Measurements from ENCODE around the gene HIPK3. TPM values are rescaled to one million over a fixed set of nuclear protein-coding genes. Genes with fewer than 3 reads are reported as not detected.

The HIPK3 gene
- total and polyA plus RNA-seq, 2 donors (not counting 3 experiments of a cell fraction or from before 2014, with no cell fraction given), result 13.3 to 36.1 TPM

- no TSS peak for BruUV-seq (replicated peaks)
- Histone ChIP-seq H3K4me2 (ENCODE audit: insufficient read depth, low read length) (no peak overlapping the region), H3K4me1 (ENCODE audit: control insufficient read depth, extremely low read depth, insufficient read depth, low read length) (no peaks in the 10 kb centered on the region), H3K79me2 (ENCODE audit: control insufficient read depth, insufficient read depth, low read length) (no peaks in the 10 kb centered on the region), H3K9ac (replicated peaks; ENCODE audit: extremely low read depth, insufficient read depth, low read length) (no peak overlapping the region), H4K20me1 (replicated peaks; ENCODE audit: control insufficient read depth, extremely low read depth, insufficient read depth, low read length) (no peaks in the 10 kb centered on the region), H2AFZ (ENCODE audit: low read depth, low read length) (no peak overlapping the region), H3K27ac (ENCODE audit: insufficient read depth, low read depth, low read length) (no peak overlapping the region), H3K9me1 (replicated peaks; ENCODE audit: control insufficient read depth, extremely low read depth, insufficient read depth, low read length) (no peaks in the 10 kb centered on the region), H3K36me3 (ENCODE audit: control insufficient read depth in 2 of 2, extremely low read depth in 1 of 2, insufficient read depth in 2 of 2, low read length in 2 of 2) (no peaks in the 10 kb centered on the region), H3K4me3 (replicated peaks in 1 of 3; ENCODE audit: insufficient read depth in 1 of 3, low read depth in 1 of 3, low read length in 3 of 3) (no peak overlapping the region), H3K27me3 (ENCODE audit: control insufficient read depth in 2 of 2, insufficient read depth in 2 of 2, low read length in 2 of 2) (no peaks in the 10 kb centered on the region), H3K9me3 (replicated peaks; ENCODE audit: control insufficient read depth, insufficient read depth, low read length) (no peaks in the 10 kb centered on the region)
- DNase-seq (ENCODE audit: low read depth, low spot score), result no peak
- POLR2A ChIA-PET, result no interaction called here
- CTCF ChIA-PET, result interaction anchor here (0.9 kb wide), 1 partner anchor 13 kb away, joined by 3 read pairs; no protein-coding TSS in a partner anchor
- no peak for TF ChIP-seq GATA2 (IDR thresholded peaks at IDR 0.05; ENCODE audit: insufficient read depth, insufficient read length, low read depth, low read length)
- TF ChIP-seq MYC (IDR thresholded peaks at IDR 0.05; ENCODE audit: low read depth, low read length), result no peak
- no peak for TF ChIP-seq POLR2A (IDR thresholded peaks at IDR 0.05; ENCODE audit: low read depth, low read length)
- no peak for TF ChIP-seq MAX (IDR thresholded peaks at IDR 0.05; ENCODE audit: insufficient read depth, insufficient read length)
- no peak for TF ChIP-seq EZH2 (IDR thresholded peaks at IDR 0.05; ENCODE audit: borderline replicate concordance, low read depth, low read length, severe bottlenecking)
- no peak for TF ChIP-seq POLR2AphosphoS5 (IDR thresholded peaks at IDR 0.05; ENCODE audit: insufficient read depth, low read depth, low read length)
- TF ChIP-seq JUN (IDR thresholded peaks at IDR 0.05; ENCODE audit: borderline replicate concordance, insufficient read depth, insufficient read length, low read depth), result no peak
- TF ChIP-seq FOS (IDR thresholded peaks at IDR 0.05; ENCODE audit: borderline replicate concordance, insufficient read depth, low read length), result no peak
- TF ChIP-seq, protein P1, sequence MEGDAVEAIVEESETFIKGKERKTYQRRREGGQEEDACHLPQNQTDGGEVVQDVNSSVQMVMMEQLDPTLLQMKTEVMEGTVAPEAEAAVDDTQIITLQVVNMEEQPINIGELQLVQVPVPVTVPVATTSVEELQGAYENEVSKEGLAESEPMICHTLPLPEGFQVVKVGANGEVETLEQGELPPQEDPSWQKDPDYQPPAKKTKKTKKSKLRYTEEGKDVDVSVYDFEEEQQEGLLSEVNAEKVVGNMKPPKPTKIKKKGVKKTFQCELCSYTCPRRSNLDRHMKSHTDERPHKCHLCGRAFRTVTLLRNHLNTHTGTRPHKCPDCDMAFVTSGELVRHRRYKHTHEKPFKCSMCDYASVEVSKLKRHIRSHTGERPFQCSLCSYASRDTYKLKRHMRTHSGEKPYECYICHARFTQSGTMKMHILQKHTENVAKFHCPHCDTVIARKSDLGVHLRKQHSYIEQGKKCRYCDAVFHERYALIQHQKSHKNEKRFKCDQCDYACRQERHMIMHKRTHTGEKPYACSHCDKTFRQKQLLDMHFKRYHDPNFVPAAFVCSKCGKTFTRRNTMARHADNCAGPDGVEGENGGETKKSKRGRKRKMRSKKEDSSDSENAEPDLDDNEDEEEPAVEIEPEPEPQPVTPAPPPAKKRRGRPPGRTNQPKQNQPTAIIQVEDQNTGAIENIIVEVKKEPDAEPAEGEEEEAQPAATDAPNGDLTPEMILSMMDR (IDR thresholded peaks at IDR 0.05; ENCODE audit: extremely low read depth in 1 of 2, insufficient read depth in 1 of 2, low read depth in 1 of 2, low read length in 2 of 2), result no peak
- dilution Hi-C loops (cut with MboI; ENCODE audit: extremely low pct_ligation_motif_present, low sequenced_read_pairs), result no loop called here
- intact Hi-C loops (cut with micrococcal nuclease), result no loop called here
- FAIRE-seq, result no peak
Measured at GRCh38 chr11:33227578-33228261, 29.5 kb upstream of the HIPK3 start.
